Renal pelvis (tissue), 12 donors: ENCODE measurements around the gene AMH. TPM values are rescaled to one million over a fixed set of nuclear protein-coding genes. Genes with fewer than 3 reads are reported as not detected.
"Not testable (repeated sequence)": the region's sequence is repeated elsewhere in the genome, so short reads cannot be mapped to it uniquely, and the experiment has no call there.

Experiments used
- DNase-seq: peaks from one replicate; pipeline ENCODE4 v3.0.0-alpha.2; 2013
- long read RNA-seq, 16 experiments: transcript quantifications; one replicate each; lab custom pipeline, GENCODE V29; 2026
- polyA plus RNA-seq, 3 donors: library from polyadenylated mRNA; unstranded; fragments of 120-200 nt; gene quantifications; one replicate each; pipeline ENCODE4 v1.2.1, GENCODE V29; 2013; ENCODE audit not compliant: insufficient read length in 3 of 3

The AMH gene
- polyA plus RNA-seq, result 1 to 10 TPM in 2 of 3 donors, under 1 TPM in 1; 0.43 to 3.5 (median 3.2) TPM
- long read RNA-seq, donor 1, result 0 reads
- long read RNA-seq, donor 2, result 0 reads
- long read RNA-seq, donor 3, result 0 reads
- long read RNA-seq, donor 4, result 0 reads
- long read RNA-seq, donor 5, partial matches to known transcripts, result 0 of 1 reads
- long read RNA-seq, donor 5, other reads (novel, unspliced or antisense), result 0 of 1 reads
- long read RNA-seq, donor 6, partial matches to known transcripts, result 0 of 1 reads
- long read RNA-seq, donor 6, other reads (novel, unspliced or antisense), result 0 of 1 reads
- long read RNA-seq, donor 7, partial matches to known transcripts, result 0 of 1 reads
- long read RNA-seq, donor 7, other reads (novel, unspliced or antisense), result 0 of 1 reads
- long read RNA-seq, donor 8, result 0 reads
- long read RNA-seq, donor 9, partial matches to known transcripts, result 0 of 1 reads
- long read RNA-seq, donor 9, other reads (novel, unspliced or antisense), result 0 of 1 reads
- long read RNA-seq, donor 10, result 0 reads
- long read RNA-seq, donor 11, partial matches to known transcripts, result 0 of 3 reads
- long read RNA-seq, donor 11, other reads (novel, unspliced or antisense), result 0 of 3 reads
- long read RNA-seq, donor 12, partial matches to known transcripts, result 0 of 1 reads
- long read RNA-seq, donor 12, other reads (novel, unspliced or antisense), result 0 of 1 reads
- long read RNA-seq, donor 13, partial matches to known transcripts, result 0 of 2 reads
- long read RNA-seq, donor 13, other reads (novel, unspliced or antisense), result 0 of 2 reads
- long read RNA-seq, donor 14, result 0 reads
- long read RNA-seq, donor 15, result 0 reads
- long read RNA-seq, donor 16, result 0 reads

- no peak for DNase-seq
Observed at GRCh38 chr19:2249010-2249866, at the start of gene AMH. AMH (plus strand) TSS chr19:2249323; CDS start chr19:2249333, 10 bp downstream.

DNA sequence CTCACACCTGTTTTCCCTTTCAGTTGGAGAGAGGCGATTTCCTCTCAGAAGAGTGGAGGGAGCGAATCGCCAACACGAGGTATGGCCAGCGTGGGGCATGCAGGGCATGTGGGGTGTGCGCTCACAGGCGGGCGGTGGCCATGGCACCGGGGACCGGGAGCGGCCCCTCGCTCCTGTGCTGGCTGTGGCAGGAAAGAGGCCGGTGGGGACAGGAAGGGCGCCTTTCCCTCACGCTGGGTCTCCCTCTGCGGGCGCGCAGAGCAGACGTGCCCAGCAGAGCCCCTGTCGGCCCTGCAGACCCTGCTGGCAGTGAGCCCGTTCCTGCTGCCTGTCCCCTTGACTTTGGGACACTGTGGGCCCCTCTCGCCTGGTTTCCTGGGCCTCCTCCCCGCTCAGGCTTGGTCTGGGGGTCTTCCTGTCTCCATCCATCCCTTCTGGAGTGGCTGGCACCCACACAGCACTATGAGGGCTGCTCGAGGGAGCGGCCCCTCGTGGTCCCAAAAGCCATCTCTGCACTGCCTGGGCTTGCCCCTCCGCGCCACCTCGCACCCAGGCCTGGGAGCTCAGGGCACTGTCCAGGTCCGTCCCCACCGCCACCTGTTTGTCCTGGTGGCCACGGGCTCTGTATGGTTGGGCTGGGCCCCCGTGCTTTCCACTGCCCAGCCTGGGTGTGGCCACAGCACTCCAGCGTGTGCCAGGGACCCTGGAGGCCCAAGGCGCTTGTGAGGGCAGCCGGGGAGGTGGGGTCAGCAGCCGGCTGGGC is 49.1 kb upstream of the AMH start:
- DNase-seq, result no peak

GRCh38 chr19:2200624-2201294 is 48.4 kb upstream of the AMH start:
- not testable (repeated sequence) for DNase-seq

- DNase-seq, result no peak
Observed at GRCh38 chr19:2201473-2202148, 47.5 kb upstream of the AMH start.

DNA sequence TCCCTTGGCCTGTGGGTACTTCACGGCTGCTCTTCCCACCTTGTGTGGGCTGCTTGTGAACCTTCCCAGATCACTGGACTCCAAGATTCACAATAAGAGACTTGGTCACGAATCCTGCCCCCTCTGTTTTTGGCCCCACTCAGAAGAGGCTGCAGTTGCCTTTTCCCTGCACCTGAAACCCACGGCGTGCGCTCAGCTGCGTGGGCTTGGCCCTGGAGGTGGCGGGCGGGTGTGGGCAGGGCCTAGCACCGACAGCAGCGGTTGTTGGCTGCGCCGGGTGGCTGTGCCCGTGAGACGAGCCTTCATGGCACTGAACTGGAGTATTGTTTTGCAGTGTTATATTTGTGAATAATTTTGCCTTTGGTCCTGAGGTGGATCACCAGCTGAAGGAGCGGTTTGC is 46.8 kb upstream of the AMH start:
- no peak for DNase-seq

DNA sequence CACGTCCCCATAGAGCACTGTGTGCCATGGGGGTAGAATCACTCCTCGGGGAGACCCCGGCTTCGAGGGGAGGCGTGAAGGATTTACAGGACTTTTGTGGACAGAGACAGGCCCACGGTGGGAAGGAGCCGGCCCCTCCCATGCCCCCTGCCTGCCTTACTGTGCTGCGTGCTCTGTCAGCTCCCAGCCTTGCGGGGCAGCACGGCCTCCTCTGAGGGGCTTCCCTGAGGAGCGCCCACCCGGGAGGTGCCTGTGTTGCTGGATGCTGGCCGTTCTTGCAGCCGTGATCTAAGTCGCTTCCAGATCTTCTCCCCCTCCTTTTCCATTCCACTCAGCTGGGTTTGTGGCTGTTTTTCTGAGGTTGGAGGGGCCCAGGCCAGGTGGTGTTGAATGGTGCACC is 42.1 kb upstream of the AMH start:
- no peak for DNase-seq

GRCh38 chr19:2207991-2208860 is 40.9 kb upstream of the AMH start:
- no peak for DNase-seq

- no peak for DNase-seq
Observed at GRCh38 chr19:2208975-2209374, 40.1 kb upstream of the AMH start.

DNA sequence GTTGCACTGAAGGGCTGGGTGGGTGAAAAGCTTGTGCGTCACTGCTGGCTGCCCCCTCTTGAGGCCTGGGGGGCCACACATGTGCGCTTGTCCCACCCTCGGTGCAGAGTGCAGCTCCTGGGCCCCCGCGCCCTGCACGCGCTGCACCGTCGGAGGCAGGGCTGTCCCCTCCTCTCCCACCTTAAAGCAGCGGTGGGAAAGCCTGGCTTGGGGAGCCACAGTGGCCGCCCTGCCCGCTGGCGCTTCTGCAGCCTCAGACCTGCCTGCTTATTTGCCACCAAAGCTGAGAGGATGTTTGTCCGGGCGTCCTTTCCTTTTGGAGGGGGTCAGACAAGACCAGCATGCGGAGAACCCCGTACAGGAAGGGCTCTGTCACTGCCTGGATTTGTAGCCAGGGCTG is 39.7 kb upstream of the AMH start:
- no peak for DNase-seq

- no peak for DNase-seq
Observed at GRCh38 chr19:2210206-2210605, 38.9 kb upstream of the AMH start.

GRCh38 chr19:2210987-2211740 is 38.0 kb upstream of the AMH start:
- DNase-seq, result no peak

DNA sequence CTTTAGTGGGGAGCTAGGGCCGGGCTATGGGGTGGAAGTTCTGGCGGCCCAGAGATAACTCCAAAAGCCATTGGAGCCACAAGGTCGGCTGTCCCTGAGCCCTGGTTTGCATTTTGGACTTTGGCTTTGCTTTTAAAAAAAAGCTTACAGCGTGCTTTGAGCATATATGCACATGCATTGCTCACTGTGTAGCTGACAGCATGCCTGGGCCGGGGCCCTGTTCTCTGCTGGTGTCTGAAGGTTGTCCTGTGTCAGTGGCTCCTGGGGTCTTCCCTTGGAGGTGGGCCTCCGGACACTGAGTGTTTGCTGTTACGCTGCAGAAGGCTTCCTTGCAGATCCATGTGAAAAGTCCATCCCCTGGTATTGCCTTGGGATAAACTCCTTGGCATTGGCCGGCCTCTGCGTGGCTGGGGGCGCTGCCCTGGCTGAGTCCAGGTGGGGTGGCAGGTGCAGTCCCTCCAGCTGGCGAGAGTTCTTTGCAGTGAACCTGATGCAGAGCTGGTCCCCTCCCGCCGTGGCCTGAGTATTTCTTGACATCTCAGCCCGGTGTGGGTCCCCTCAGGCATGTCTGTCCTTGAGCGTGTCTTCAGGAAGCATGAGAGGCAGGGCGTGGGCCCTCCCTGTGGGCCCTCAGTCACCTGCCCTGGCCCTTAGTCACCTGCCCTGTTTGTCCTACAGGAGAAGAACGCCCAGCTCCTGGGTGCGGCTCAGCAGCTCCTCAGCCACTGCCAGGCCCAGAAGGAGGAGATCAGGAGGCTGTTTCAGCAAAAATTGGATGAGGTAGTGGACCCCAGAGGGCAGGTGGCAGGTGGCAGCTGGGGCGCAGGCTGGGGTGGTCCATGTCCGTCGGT is 36.0 kb upstream of the AMH start:
- DNase-seq, result no peak

DNA sequence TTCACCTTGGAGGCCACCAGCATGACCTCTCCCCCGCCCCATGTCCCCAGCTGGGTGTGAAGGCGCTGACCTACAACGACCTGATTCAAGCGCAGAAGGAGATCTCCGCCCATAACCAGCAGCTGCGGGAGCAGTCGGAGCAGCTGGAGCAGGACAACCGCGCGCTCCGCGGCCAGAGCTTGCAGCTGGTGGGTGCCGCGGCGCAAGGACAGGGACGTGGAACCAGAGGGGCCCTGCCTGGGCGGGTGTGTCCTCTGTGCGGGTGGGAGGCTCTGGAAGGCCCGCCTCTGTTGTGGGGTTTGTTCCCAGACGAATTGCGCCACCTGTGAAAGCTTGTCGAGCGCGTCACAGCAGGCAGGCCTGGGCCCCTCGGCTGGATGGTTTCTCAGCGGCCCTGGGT is 35.3 kb upstream of the AMH start:
- no peak for DNase-seq

GRCh38 chr19:2214251-2214650 is 34.9 kb upstream of the AMH start:
- no peak for DNase-seq

DNA sequence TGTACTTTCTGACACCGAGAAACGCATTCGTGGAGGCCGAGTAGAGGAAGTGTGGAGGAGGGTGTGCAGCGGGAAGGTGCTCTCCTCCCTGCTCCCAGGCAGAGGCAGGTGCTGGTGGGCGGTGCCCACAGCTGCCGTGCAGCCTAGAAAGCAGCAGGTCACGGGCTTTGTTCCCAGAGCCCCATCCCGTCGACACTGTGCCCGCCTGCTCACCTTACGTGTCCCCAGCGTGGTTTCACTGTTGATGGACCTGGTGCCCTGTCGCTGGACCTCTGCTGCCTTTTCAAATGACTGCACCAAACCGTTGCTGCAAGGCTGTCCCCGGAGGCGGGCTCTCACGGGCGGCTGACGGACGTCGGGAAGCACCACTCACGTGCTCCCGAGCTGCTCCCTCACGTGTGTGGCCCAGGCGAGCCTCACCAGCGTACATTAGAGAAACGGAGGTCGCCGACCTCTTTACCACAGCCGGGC is 33.8 kb upstream of the AMH start:
- no peak for DNase-seq

GRCh38 chr19:2216361-2217225 is 32.5 kb upstream of the AMH start:
- DNase-seq, result no peak
